22Rv1 (cell line): ENCODE results near the gene NAT10.

Experiments
- H3K27ac ChIP-seq: fragments of 450-650 bp; 2 replicates; pipeline ENCODE4 v1.5.1; 2017
- CTCF ChIP-seq: fragments of 450-650 bp; IDR thresholded peaks from 2 replicates; pipeline ENCODE4 v1.5.1; 2017; ENCODE audit warnings: mild to moderate bottlenecking
- ZFX ChIP-seq: fragments of 450-650 bp; IDR thresholded peaks from 2 replicates; pipeline ENCODE4 v1.6.1; 2017; ENCODE audit warnings: antibody characterized with exemption, borderline replicate concordance

The NAT10 gene

GRCh38 chr11:34134765-34135164 lies 29.3 kb downstream of the NAT10 start:
- no peak for TF ChIP-seq ZFX
- no peak for TF ChIP-seq CTCF
- H3K27ac ChIP-seq: no peak overlapping the region

- TF ChIP-seq ZFX (no peak), CTCF (no peak)
Measured at GRCh38 chr11:34135439-34135838, 30.0 kb downstream of the NAT10 start.

GRCh38 chr11:34136420-34136819 lies 31.0 kb downstream of the NAT10 start:
- H3K27ac ChIP-seq: no peak overlapping the region
- TF ChIP-seq ZFX (no peak), CTCF (no peak)

More at GRCh38 chr11:34135439-34135838, 30.0 kb downstream of the NAT10 start:
- no peak overlapping the region for H3K27ac ChIP-seq

- TF ChIP-seq CTCF (no peak), ZFX (no peak)
- H3K27ac ChIP-seq: no peak overlapping the region
Measured at GRCh38 chr11:34139346-34139745, 33.9 kb downstream of the NAT10 start.

- no peak overlapping the region for H3K27ac ChIP-seq
Measured at GRCh38 chr11:34140149-34140548, 34.7 kb downstream of the NAT10 start.

GRCh38 chr11:34143048-34143447 lies 37.6 kb downstream of the NAT10 start:
- no peak overlapping the region for H3K27ac ChIP-seq
- TF ChIP-seq ZFX (no peak), CTCF (no peak)

More at GRCh38 chr11:34140149-34140548, 34.7 kb downstream of the NAT10 start:
- no peak for TF ChIP-seq ZFX
- TF ChIP-seq CTCF: no peak

GRCh38 chr11:34145073-34145472 lies 39.6 kb downstream of the NAT10 start:
- TF ChIP-seq ZFX (no peak), CTCF (no peak)
- no peak overlapping the region for H3K27ac ChIP-seq
